HepG2 (cell line): ENCODE measurements around the gene STX7. TPM values are rescaled to one million over a fixed set of nuclear protein-coding genes. Genes with fewer than 3 reads are reported as not detected.

Source experiments
- CHD4 ChIP-seq: fragments of 200-600 bp; sonication (generic); IDR thresholded peaks from 2 replicates; pipeline ENCODE4 v1.7.0; 2017; ENCODE audit warnings: mild to moderate bottlenecking, low read length, borderline replicate concordance
- EED ChIP-seq: sonication (generic); formaldehyde crosslinking; IDR thresholded peaks from 2 replicates; pipeline ENCODE4 v1.5.0; 2020; ENCODE audit warnings: mild to moderate bottlenecking, missing genetic modification reagents
- HNF4G ChIP-seq, 2 experiments: sonication (generic) in 1 of 2; formaldehyde crosslinking in 1 of 2; IDR thresholded peaks; 2 replicates each; pipeline versions ENCODE4 v1.4.0 to v1.6.1; 2011 to 2020; ENCODE audit warnings: borderline replicate concordance in 2 of 2, low read depth in 2 of 2, mild to moderate bottlenecking in 2 of 2, low read length in 1 of 2, missing genetic modification reagents in 1 of 2, moderate library complexity in 1 of 2
- JUNB ChIP-seq: sonication (generic); formaldehyde crosslinking; IDR thresholded peaks from 2 replicates; pipeline ENCODE4 v1.8.0; 2022; ENCODE audit warnings: missing genetic modification reagents, mild to moderate bottlenecking, borderline replicate concordance
- KAT8 ChIP-seq: IDR thresholded peaks from 2 replicates; pipeline ENCODE4 v1.6.1; 2016; ENCODE audit warnings: missing genetic modification reagents, missing compliant biosample characterization
- MBNL3 ChIP-seq: fragments of 250-450 bp; sonication (Bioruptor Pico); conservative IDR thresholded peaks from 2 replicates; pipeline ENCODE4 v1.8.0; 2022; ENCODE audit warnings: mild to moderate bottlenecking, inconsistent platforms
- MEF2D ChIP-seq: sonication (generic); formaldehyde crosslinking; IDR thresholded peaks from 2 replicates; pipeline ENCODE4 v1.5.1; 2020; ENCODE audit warnings: mild to moderate bottlenecking, missing genetic modification reagents
- PAX8 ChIP-seq: sonication (generic); formaldehyde crosslinking; IDR thresholded peaks from 2 replicates; pipeline ENCODE4 v1.8.0; 2022; ENCODE audit warnings: mild to moderate bottlenecking, missing genetic modification reagents, borderline replicate concordance
- SOX5 ChIP-seq: IDR thresholded peaks from 2 replicates; pipeline ENCODE4 v1.6.1; 2016; ENCODE audit warnings: borderline replicate concordance
- SP140L ChIP-seq: sonication (generic); formaldehyde crosslinking; IDR thresholded peaks from 2 replicates; pipeline ENCODE4 v1.4.0; 2020; ENCODE audit warnings: missing genetic modification reagents, borderline replicate concordance
- THYN1 ChIP-seq: sonication (generic); formaldehyde crosslinking; IDR thresholded peaks from 2 replicates; pipeline ENCODE4 v1.8.1; 2023; ENCODE audit warnings: low read depth, mild to moderate bottlenecking, moderate library complexity, missing genetic modification reagents, borderline replicate concordance
- ZFP36 ChIP-seq: fragments of 150-350 bp; IDR thresholded peaks from 2 replicates; pipeline ENCODE4 v1.6.1; 2018; ENCODE audit warnings: borderline replicate concordance, low read length, low read depth; ENCODE audit not compliant: partially characterized antibody
- ZNF777 ChIP-seq: sonication (generic); formaldehyde crosslinking; IDR thresholded peaks from 2 replicates; pipeline ENCODE4 v1.4.0; 2020; ENCODE audit warnings: missing genetic modification reagents
- ZNF879 ChIP-seq: sonication (generic); formaldehyde crosslinking; IDR thresholded peaks from 2 replicates; pipeline ENCODE4 v1.8.1; 2023; ENCODE audit warnings: missing genetic modification reagents
- ZNF891 ChIP-seq: sonication (generic); formaldehyde crosslinking; IDR thresholded peaks from 2 replicates; pipeline ENCODE4 v1.5.0; 2020; ENCODE audit warnings: mild to moderate bottlenecking, missing genetic modification reagents
- polyA plus RNA-seq, 8 experiments: library from polyadenylated mRNA; depleted of rRNA in 3 of 8; stranded (reverse) in 7 of 8; unstranded in 1 of 8; fragments of >200 nt; fragmentation: Illumina TruSeq in 4 of 8; extraction: Trizol in 4 of 8; gene quantifications; 2 replicates each; pipeline versions ENCODE4 v1.2.1 to v1.2.3, GENCODE V29; 2011 to 2016; ENCODE audit warnings: low read depth in 4 of 8, missing spikeins in 1 of 8, mixed read lengths in 1 of 8; ENCODE audit not compliant: insufficient read depth in 1 of 8
- total RNA-seq, 5 experiments: library from RNA; depleted of rRNA; stranded (reverse); fragments of >200 nt; fragmentation: Illumina TruSeq; extraction: Trizol; gene quantifications; 2 replicates each; pipeline ENCODE4 v1.2.3, GENCODE V29; 2016; ENCODE audit warnings: low read depth in 1 of 5
- TF ChIP-seq, protein P1 (sequence below): sonication (generic); formaldehyde crosslinking; IDR thresholded peaks from 2 replicates; pipeline ENCODE4 v1.4.0; 2020; ENCODE audit warnings: missing genetic modification reagents, borderline replicate concordance
- TF ChIP-seq, protein P2 (sequence below): sonication (generic); formaldehyde crosslinking; IDR thresholded peaks from 2 replicates; pipeline ENCODE4 v1.5.1; 2020; ENCODE audit warnings: missing genetic modification reagents, mild to moderate bottlenecking, borderline replicate concordance
- TF ChIP-seq, protein P3 (sequence below): sonication (generic); formaldehyde crosslinking; IDR thresholded peaks from 2 replicates; pipeline ENCODE4 v1.4.0; 2020; ENCODE audit warnings: low read depth, mild to moderate bottlenecking, missing genetic modification reagents
- TF ChIP-seq, protein P4 (sequence below): IDR thresholded peaks from 2 replicates; pipeline ENCODE4 v1.6.1; 2016; ENCODE audit warnings: low read depth, borderline replicate concordance

The STX7 gene
- total and polyA plus RNA-seq, 2 of the 13 experiments (the other 11 are each of a cell fraction or from before 2014, with no cell fraction given), result 28.0 to 34.7 TPM

- TF ChIP-seq PAX8 (CRISPR knock-in tag) (no peak; the same call in 1 of the 2 replicates), JUNB (CRISPR knock-in tag) (no peak), ZFP36 (no peak), EED (peak; percentile 75), SP140L (CRISPR knock-in tag) (peak; percentile 19), KAT8 (peak; percentile 79; the same call in 1 of the 2 replicates), SOX5 (CRISPR knock-in tag) (peak; percentile 37; the same call in 1 of the 2 replicates), HNF4G (IDR thresholded peaks at IDR 0.05; ENCODE audit: borderline replicate concordance, low read depth, low read length) (no peak), HNF4G (CRISPR knock-in tag; IDR thresholded peaks at IDR 0.05; ENCODE audit: borderline replicate concordance, low read depth) (peak; percentile 72; the same call in 1 of the 2 replicates), THYN1 (no peak), CHD4 (no peak), MEF2D (CRISPR knock-in tag) (peak; percentile 67; the same call in 1 of the 2 replicates), ZNF777 (CRISPR knock-in tag) (peak; percentile 51), ZNF879 (CRISPR knock-in tag) (0 out of 2 replicates have a peak, but pooled peaks have one; percentile 27), MBNL3 (CRISPR knock-in tag) (no peak), ZNF891 (CRISPR knock-in tag) (peak; percentile 68; the same call in 1 of the 2 replicates)
- TF ChIP-seq, protein P1, sequence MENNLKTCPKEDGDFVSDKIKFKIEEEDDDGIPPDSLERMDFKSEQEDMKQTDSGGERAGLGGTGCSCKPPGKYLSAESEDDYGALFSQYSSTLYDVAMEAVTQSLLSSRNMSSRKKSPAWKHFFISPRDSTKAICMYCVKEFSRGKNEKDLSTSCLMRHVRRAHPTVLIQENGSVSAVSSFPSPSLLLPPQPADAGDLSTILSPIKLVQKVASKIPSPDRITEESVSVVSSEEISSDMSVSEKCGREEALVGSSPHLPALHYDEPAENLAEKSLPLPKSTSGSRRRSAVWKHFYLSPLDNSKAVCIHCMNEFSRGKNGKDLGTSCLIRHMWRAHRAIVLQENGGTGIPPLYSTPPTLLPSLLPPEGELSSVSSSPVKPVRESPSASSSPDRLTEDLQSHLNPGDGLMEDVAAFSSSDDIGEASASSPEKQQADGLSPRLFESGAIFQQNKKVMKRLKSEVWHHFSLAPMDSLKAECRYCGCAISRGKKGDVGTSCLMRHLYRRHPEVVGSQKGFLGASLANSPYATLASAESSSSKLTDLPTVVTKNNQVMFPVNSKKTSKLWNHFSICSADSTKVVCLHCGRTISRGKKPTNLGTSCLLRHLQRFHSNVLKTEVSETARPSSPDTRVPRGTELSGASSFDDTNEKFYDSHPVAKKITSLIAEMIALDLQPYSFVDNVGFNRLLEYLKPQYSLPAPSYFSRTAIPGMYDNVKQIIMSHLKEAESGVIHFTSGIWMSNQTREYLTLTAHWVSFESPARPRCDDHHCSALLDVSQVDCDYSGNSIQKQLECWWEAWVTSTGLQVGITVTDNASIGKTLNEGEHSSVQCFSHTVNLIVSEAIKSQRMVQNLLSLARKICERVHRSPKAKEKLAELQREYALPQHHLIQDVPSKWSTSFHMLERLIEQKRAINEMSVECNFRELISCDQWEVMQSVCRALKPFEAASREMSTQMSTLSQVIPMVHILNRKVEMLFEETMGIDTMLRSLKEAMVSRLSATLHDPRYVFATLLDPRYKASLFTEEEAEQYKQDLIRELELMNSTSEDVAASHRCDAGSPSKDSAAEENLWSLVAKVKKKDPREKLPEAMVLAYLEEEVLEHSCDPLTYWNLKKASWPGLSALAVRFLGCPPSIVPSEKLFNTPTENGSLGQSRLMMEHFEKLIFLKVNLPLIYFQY (CRISPR knock-in tag), result no peak; the same call in 1 of the 2 replicates
- TF ChIP-seq, protein P2, sequence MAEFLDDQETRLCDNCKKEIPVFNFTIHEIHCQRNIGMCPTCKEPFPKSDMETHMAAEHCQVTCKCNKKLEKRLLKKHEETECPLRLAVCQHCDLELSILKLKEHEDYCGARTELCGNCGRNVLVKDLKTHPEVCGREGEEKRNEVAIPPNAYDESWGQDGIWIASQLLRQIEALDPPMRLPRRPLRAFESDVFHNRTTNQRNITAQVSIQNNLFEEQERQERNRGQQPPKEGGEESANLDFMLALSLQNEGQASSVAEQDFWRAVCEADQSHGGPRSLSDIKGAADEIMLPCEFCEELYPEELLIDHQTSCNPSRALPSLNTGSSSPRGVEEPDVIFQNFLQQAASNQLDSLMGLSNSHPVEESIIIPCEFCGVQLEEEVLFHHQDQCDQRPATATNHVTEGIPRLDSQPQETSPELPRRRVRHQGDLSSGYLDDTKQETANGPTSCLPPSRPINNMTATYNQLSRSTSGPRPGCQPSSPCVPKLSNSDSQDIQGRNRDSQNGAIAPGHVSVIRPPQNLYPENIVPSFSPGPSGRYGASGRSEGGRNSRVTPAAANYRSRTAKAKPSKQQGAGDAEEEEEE (CRISPR knock-in tag), result no peak
- TF ChIP-seq, protein P3, sequence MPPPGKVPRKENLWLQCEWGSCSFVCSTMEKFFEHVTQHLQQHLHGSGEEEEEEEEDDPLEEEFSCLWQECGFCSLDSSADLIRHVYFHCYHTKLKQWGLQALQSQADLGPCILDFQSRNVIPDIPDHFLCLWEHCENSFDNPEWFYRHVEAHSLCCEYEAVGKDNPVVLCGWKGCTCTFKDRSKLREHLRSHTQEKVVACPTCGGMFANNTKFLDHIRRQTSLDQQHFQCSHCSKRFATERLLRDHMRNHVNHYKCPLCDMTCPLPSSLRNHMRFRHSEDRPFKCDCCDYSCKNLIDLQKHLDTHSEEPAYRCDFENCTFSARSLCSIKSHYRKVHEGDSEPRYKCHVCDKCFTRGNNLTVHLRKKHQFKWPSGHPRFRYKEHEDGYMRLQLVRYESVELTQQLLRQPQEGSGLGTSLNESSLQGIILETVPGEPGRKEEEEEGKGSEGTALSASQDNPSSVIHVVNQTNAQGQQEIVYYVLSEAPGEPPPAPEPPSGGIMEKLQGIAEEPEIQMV (CRISPR knock-in tag), result no peak
- TF ChIP-seq, protein P4, sequence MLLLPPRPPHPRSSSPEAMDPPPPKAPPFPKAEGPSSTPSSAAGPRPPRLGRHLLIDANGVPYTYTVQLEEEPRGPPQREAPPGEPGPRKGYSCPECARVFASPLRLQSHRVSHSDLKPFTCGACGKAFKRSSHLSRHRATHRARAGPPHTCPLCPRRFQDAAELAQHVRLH (CRISPR knock-in tag), result no peak; the same call in none of the 2 replicates
These were observed at the start of gene STX7 (continued) for GRCh38 chr6:132512638-132513632.
